Natural killer cell treated with Interleukin-12 subunit alpha and Interleukin-12 subunit beta and Interleukin-15 and Interleukin-18, amount 100 ng/mL, for 72 hours (primary cell): ENCODE measurements around the gene CDH5. TPM values are rescaled to one million over a fixed set of nuclear protein-coding genes. Genes with fewer than 3 reads are reported as not detected.
A peak's percentile ranks its signal among the peaks of the same experiment; 100 is the strongest.

Source experiments
- ATAC-seq, 2 donors: fragments of 150-1000 bp; cut with Tn5 transposase in 1 of 2; sonication (Bioruptor Pico), chemical (Tn5 transposase) in 1 of 2; 2 replicates each; pipeline ENCODE4 v1.10.0; 2021
- DNase-seq: peaks from one replicate; pipeline ENCODE4 v3.0.0; 2022; ENCODE audit warnings: low spot score
- H3K27ac Mint-ChIP-seq, 2 donors: 1 replicate in 1 of 2; 2 replicates in 1 of 2; pipeline ENCODE4 v1.8.0; 2022; ENCODE audit warnings: mixed read lengths in 2 of 2, mild to moderate bottlenecking in 1 of 2, moderate library complexity in 1 of 2
- H3K27me3 Mint-ChIP-seq, 2 donors: 1 replicate in 1 of 2; 2 replicates in 1 of 2; pipeline ENCODE4 v1.8.0; 2022; ENCODE audit warnings: mixed read lengths in 2 of 2
- H3K36me3 Mint-ChIP-seq: one replicate; pipeline ENCODE4 v1.8.0; 2022; ENCODE audit warnings: mixed read lengths
- H3K4me1 Mint-ChIP-seq, 2 donors: 1 replicate in 1 of 2; 2 replicates in 1 of 2; pipeline ENCODE4 v1.8.0; 2022; ENCODE audit warnings: low read depth in 2 of 2, mixed read lengths in 2 of 2, mild to moderate bottlenecking in 1 of 2
- H3K4me3 Mint-ChIP-seq: one replicate; pipeline ENCODE4 v1.8.0; 2022; ENCODE audit warnings: mixed read lengths
- H3K9me3 Mint-ChIP-seq: 2 replicates; pipeline ENCODE4 v1.8.0; 2022; ENCODE audit warnings: mixed read lengths
- total RNA-seq, 2 donors: library from RNA; stranded (reverse); gene quantifications; one replicate each; pipeline ENCODE4 v1.2.3, GENCODE V29; 2022

The CDH5 gene
- total RNA-seq, 2 donors from 2014 or later: not detected

- no peak overlapping the region for H3K4me3 Mint-ChIP-seq
- no peaks in the 10 kb centered on the region for H3K36me3 Mint-ChIP-seq
- no peak overlapping the region for H3K27ac Mint-ChIP-seq
- H3K9me3 Mint-ChIP-seq: no peaks in the 10 kb centered on the region
- no peak for DNase-seq
- peaks cover 5 to 12% of the 10 kb centered on the region in 2 donors for H3K27me3 Mint-ChIP-seq
- no peaks in the 10 kb centered on the region for H3K4me1 Mint-ChIP-seq
- ATAC-seq: peak; percentile 20 to 30
Observed at GRCh38 chr16:66386629-66387622, 20.4 kb downstream of the CDH5 start.

- Mint-ChIP-seq H3K4me3 (no peak overlapping the region), H3K36me3 (no peaks in the 10 kb centered on the region), H3K9me3 (no peaks in the 10 kb centered on the region), H3K4me1 (no peaks in the 10 kb centered on the region), H3K27me3 (peaks cover 5 to 12% of the 10 kb centered on the region in 2 donors), H3K27ac (no peak overlapping the region)
- ATAC-seq: no peak
- no peak for DNase-seq
Observed at GRCh38 chr16:66387817-66388332, 21.4 kb downstream of the CDH5 start.

GRCh38 chr16:66388350-66389139 lies 22.1 kb downstream of the CDH5 start:
- ATAC-seq: no peak
- Mint-ChIP-seq H3K27me3 (peaks cover 5 to 11% of the 10 kb centered on the region in 2 donors), H3K4me1 (no peaks in the 10 kb centered on the region)

GRCh38 chr16:66389256-66390176 lies 23.0 kb downstream of the CDH5 start:
- H3K27me3 Mint-ChIP-seq: peaks cover 5 to 8% of the 10 kb centered on the region in 2 donors

More at GRCh38 chr16:66388350-66389139, 22.1 kb downstream of the CDH5 start:
- Mint-ChIP-seq H3K27ac (no peak overlapping the region), H3K4me3 (no peak overlapping the region), H3K36me3 (no peaks in the 10 kb centered on the region), H3K9me3 (no peaks in the 10 kb centered on the region)
- no peak for DNase-seq

GRCh38 chr16:66390346-66391108 lies 24.0 kb downstream of the CDH5 start:
- Mint-ChIP-seq H3K27ac (no peak overlapping the region), H3K36me3 (no peaks in the 10 kb centered on the region), H3K9me3 (no peaks in the 10 kb centered on the region), H3K4me3 (no peak overlapping the region), H3K4me1 (no peaks in the 10 kb centered on the region), H3K27me3 (peaks cover 3 to 5% of the 10 kb centered on the region in 2 donors)
- no peak for ATAC-seq
- no peak for DNase-seq

More at GRCh38 chr16:66389256-66390176, 23.0 kb downstream of the CDH5 start:
- no peak overlapping the region for H3K4me3 Mint-ChIP-seq
- H3K27ac Mint-ChIP-seq: no peak overlapping the region
- no peak for ATAC-seq
- H3K9me3 Mint-ChIP-seq: no peaks in the 10 kb centered on the region
- no peaks in the 10 kb centered on the region for H3K4me1 Mint-ChIP-seq
- no peaks in the 10 kb centered on the region for H3K36me3 Mint-ChIP-seq
- DNase-seq: no peak

GRCh38 chr16:66391726-66392670 lies 25.5 kb downstream of the CDH5 start:
- no peak overlapping the region for H3K27ac Mint-ChIP-seq
- ATAC-seq (peak in 1 of 2 donors; percentile 37), DNase-seq (no peak)
- no peak overlapping the region for H3K4me3 Mint-ChIP-seq
- H3K4me1 Mint-ChIP-seq: no peaks in the 10 kb centered on the region
- no peaks in the 10 kb centered on the region for H3K9me3 Mint-ChIP-seq
- H3K36me3 Mint-ChIP-seq: no peaks in the 10 kb centered on the region
- H3K27me3 Mint-ChIP-seq: peaks cover 2 to 7% of the 10 kb centered on the region in 2 donors

- ATAC-seq: no peak
- H3K4me3 Mint-ChIP-seq: no peak overlapping the region
Observed at GRCh38 chr16:66395806-66396555, 29.5 kb downstream of the CDH5 start.

GRCh38 chr16:66397736-66398433 lies 31.4 kb downstream of the CDH5 start:
- DNase-seq (no peak), ATAC-seq (no peak)
- Mint-ChIP-seq H3K27me3 (peaks cover 7% of the 10 kb centered on the region in 2 donors), H3K4me3 (no peak overlapping the region), H3K9me3 (no peaks in the 10 kb centered on the region), H3K36me3 (no peaks in the 10 kb centered on the region), H3K4me1 (no peaks in the 10 kb centered on the region), H3K27ac (no peak overlapping the region)

More at GRCh38 chr16:66395806-66396555, 29.5 kb downstream of the CDH5 start:
- Mint-ChIP-seq H3K27me3 (peaks cover 7% of the 10 kb centered on the region in 2 donors), H3K9me3 (no peaks in the 10 kb centered on the region), H3K4me1 (no peaks in the 10 kb centered on the region), H3K27ac (no peak overlapping the region), H3K36me3 (no peaks in the 10 kb centered on the region)
- no peak for DNase-seq

GRCh38 chr16:66399031-66399430 lies 32.5 kb downstream of the CDH5 start:
- Mint-ChIP-seq H3K4me3 (no peak overlapping the region), H3K4me1 (no peaks in the 10 kb centered on the region), H3K27me3 (peaks cover 7 to 8% of the 10 kb centered on the region in 2 donors), H3K9me3 (no peaks in the 10 kb centered on the region), H3K36me3 (no peaks in the 10 kb centered on the region), H3K27ac (no peak overlapping the region)
- ATAC-seq: no peak
- no peak for DNase-seq

- Mint-ChIP-seq H3K4me1 (no peaks in the 10 kb centered on the region), H3K9me3 (no peaks in the 10 kb centered on the region), H3K36me3 (no peaks in the 10 kb centered on the region), H3K27ac (no peak overlapping the region), H3K4me3 (no peak overlapping the region), H3K27me3 (peaks cover 9 to 10% of the 10 kb centered on the region in 2 donors)
- no peak for ATAC-seq
- no peak for DNase-seq
Observed at GRCh38 chr16:66399930-66400329, 33.4 kb downstream of the CDH5 start.
